GM13977 (cell line): ENCODE measurements around the gene LONRF2.

ENCODE experiments used
- DNase-seq: peaks from one replicate; pipeline ENCODE4 v3.0.0; 2012; ENCODE audit warnings: low spot score
- in situ Hi-C: fragments of 300-500 bp; cut with MboI; formaldehyde crosslinking; loops from one replicate; pipeline ENCODE4 v1.12.0; 2022; ENCODE audit warnings: low sequenced_read_pairs, low pct_unique_long_range_greater_than_20kb, mixed read lengths, inconsistent platforms; ENCODE audit not compliant: unreplicated experiment
- TF ChIP-seq, protein P1 (sequence below): IDR thresholded peaks from 2 replicates; pipeline ENCODE4 v1.5.1; 2012; ENCODE audit warnings: mild to moderate bottlenecking, control low read depth; ENCODE audit not compliant: insufficient read depth; ENCODE audit errors: extremely low read depth, missing control alignments

The LONRF2 gene

DNA sequence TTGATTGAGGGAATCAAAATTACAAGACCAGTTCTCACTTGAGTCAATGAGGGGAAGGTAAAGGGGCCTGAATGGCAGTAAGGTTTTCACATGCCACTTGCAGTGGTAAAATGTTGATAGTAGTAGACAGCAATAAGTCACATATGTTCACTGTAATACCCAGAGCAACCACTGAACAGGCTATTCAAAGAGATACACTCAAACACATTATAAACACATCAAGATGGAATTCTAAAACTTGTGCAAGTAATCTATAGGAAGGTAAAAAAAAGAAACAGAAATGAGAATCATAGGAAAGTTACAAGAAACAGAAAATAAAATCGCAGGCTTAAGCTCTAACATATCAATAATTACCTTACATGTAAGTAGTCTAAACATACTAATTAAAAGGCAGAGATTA lies 93.3 kb downstream of the LONRF2 start:
- TF ChIP-seq, protein P1, sequence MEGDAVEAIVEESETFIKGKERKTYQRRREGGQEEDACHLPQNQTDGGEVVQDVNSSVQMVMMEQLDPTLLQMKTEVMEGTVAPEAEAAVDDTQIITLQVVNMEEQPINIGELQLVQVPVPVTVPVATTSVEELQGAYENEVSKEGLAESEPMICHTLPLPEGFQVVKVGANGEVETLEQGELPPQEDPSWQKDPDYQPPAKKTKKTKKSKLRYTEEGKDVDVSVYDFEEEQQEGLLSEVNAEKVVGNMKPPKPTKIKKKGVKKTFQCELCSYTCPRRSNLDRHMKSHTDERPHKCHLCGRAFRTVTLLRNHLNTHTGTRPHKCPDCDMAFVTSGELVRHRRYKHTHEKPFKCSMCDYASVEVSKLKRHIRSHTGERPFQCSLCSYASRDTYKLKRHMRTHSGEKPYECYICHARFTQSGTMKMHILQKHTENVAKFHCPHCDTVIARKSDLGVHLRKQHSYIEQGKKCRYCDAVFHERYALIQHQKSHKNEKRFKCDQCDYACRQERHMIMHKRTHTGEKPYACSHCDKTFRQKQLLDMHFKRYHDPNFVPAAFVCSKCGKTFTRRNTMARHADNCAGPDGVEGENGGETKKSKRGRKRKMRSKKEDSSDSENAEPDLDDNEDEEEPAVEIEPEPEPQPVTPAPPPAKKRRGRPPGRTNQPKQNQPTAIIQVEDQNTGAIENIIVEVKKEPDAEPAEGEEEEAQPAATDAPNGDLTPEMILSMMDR: no peak
- DNase-seq: no peak
- in situ Hi-C loops: no loop called here

DNA sequence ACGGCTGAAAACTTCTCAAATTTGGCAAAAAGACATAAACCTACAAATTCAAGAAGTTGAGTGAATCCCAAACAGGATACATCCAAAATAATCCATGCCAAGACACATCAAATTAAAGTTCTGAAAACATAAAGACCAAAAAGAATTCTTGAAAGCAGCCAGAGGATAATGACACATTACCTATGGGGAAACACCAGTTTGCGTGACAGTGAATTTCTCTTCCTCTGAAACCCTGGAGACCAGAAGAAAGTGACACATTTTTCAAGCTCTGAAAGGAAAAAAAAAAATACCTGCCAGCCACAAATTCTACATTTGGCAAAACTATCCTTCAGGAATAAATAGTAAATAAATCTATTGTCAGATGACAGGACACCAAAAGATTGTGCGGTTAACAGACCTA lies 93.9 kb downstream of the LONRF2 start:
- DNase-seq: no peak
- TF ChIP-seq, protein P1: no peak
- in situ Hi-C loops: no loop called here

DNA sequence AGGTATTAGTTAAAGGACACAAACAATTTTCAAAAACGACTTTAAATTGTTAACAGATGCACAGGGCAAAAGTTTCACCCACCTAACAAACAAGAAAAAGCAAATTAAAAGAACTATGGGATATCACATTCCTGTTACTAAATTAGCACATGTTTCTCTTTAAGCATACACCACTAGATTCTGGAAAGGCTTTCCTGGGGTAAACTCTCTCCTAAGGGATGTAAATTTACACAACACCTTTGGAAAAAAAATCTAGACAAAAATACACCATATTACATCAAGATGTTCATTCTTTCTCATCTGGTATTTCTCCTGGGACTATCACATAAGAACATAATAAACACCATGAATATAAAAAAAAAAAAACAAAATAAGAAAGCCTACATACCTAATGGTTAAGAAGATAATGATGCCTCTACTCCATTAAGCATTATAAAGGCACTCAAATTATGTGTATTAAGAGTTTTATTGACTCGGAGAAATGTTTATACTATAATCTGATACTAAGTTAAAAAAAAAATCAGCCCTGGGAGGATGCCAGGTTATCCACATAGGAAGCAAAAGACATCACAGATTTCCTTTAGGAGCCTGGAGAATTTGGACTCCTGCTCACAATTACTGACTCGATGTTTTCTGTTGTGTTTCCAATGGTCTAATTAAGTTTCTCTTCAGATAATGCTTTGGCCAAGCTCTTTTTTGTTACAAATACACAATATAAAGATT lies 97.2 kb downstream of the LONRF2 start:
- TF ChIP-seq, protein P1: no peak
- in situ Hi-C loops: no loop called here
- no peak for DNase-seq

DNA sequence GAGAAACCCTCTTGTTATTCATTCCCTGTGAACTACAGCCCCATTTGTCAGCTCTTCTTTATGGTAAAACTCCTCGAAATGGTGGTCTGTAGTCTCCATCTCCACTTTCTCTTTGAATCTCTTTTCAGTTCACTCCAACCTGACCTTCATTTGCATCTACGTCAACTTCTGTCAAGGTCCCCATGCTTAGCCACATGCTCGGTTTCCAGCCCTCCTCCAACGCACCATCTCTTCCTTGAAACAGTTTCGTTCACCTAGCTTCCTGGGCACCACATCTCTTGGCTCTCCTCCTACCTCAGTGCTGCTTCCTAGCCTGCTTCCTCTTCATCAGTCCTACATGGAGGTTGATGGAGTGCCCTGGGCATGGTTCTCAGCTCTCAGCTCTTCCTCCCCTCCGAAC lies 98.8 kb downstream of the LONRF2 start:
- in situ Hi-C loops: no loop called here
- no peak for DNase-seq

More for the DNA sequence above, 98.8 kb downstream of the LONRF2 start:
- TF ChIP-seq, protein P1: no peak
